GM19372 (cell line): ENCODE data around the gene C6orf141.
"Not testable (repeated sequence)": the region's sequence is repeated elsewhere in the genome, so short reads cannot be mapped to it uniquely, and the experiment has no call there.

ENCODE experiments used
- ATAC-seq: cut with Tn5 transposase; IDR thresholded peaks from one replicate; pipeline ENCODE4 v1.9.1; 2021; ENCODE audit warnings: mild to moderate bottlenecking, low read depth, moderate library complexity; ENCODE audit not compliant: unreplicated experiment

Gene C6orf141

GRCh38 chr6:49565855-49566254, 15.4 kb downstream of the C6orf141 start:
- ATAC-seq, result no peak

GRCh38 chr6:49570474-49571079, 20.1 kb downstream of the C6orf141 start:
- ATAC-seq, result no peak

- ATAC-seq, result no peak
Observed at GRCh38 chr6:49576618-49577017, 26.1 kb downstream of the C6orf141 start.

GRCh38 chr6:49579649-49580048, 29.2 kb downstream of the C6orf141 start:
- no peak for ATAC-seq

- ATAC-seq, result no peak
Observed at GRCh38 chr6:49582529-49582928, 32.1 kb downstream of the C6orf141 start.

GRCh38 chr6:49587262-49587661, 36.8 kb downstream of the C6orf141 start:
- not testable (repeated sequence) for ATAC-seq
